Uterus (tissue), 4 donors: Measurements from ENCODE around the gene RPS16. TPM values are rescaled to one million over a fixed set of nuclear protein-coding genes. Genes with fewer than 3 reads are reported as not detected.

Source experiments
- DNase-seq, 2 donors: peaks; one replicate each; pipeline ENCODE4 v3.0.0-alpha.2; 2019 to 2020
- H3K27ac ChIP-seq, 2 donors: fragments of 200-600 bp; sonication (generic); 1 replicate in 1 of 2; 2 replicates in 1 of 2; pipeline ENCODE4 v1.5.1; 2016 to 2018
- H3K27me3 ChIP-seq, 2 donors: fragments of 200-600 bp; sonication (generic); one replicate each; pipeline ENCODE4 v1.5.1; 2018 to 2019; ENCODE audit warnings: control low read depth in 1 of 2
- H3K36me3 ChIP-seq, 2 donors: fragments of 200-600 bp; sonication (generic); one replicate each; pipeline ENCODE4 v1.5.1; 2019; ENCODE audit warnings: control low read depth in 1 of 2
- H3K4me1 ChIP-seq, 2 donors: fragments of 200-600 bp; sonication (generic); one replicate each; pipeline ENCODE4 v1.5.1; 2018 to 2019; ENCODE audit warnings: control low read depth in 1 of 2
- H3K4me3 ChIP-seq, 2 donors: fragments of 200-600 bp; sonication (generic); 1 replicate in 1 of 2; 2 replicates in 1 of 2; pipeline ENCODE4 v1.5.1; 2018 to 2019; ENCODE audit warnings: mild to moderate bottlenecking in 1 of 2
- H3K9me3 ChIP-seq, 2 donors: fragments of 200-600 bp; sonication (generic); one replicate each; pipeline ENCODE4 v1.5.1; 2019; ENCODE audit warnings: control low read depth in 1 of 2
- CTCF ChIP-seq, 4 experiments: fragments of 200-600 bp in 2 of 4; fragments of 450-650 bp in 2 of 4; sonication (generic) in 2 of 4; IDR thresholded peaks; one replicate each; pipeline ENCODE4 v1.5.1; 2016 to 2019; ENCODE audit warnings: antibody characterized with exemption in 4 of 4, mild to moderate bottlenecking in 2 of 4, moderate library complexity in 1 of 4
- POLR2A ChIP-seq, 2 donors: fragments of 450-650 bp; IDR thresholded peaks; one replicate each; pipeline ENCODE4 v1.6.1; 2016; ENCODE audit warnings: antibody characterized with exemption in 2 of 2, mild to moderate bottlenecking in 1 of 2, moderate library complexity in 1 of 2
- intact Hi-C: fragments of 100-400 bp; cut with DNase I; formaldehyde crosslinking; loops from one replicate; pipeline ENCODE4 v1.15.1; 2023; ENCODE audit warnings: low total_unique reads
- total RNA-seq, 4 donors: library from RNA; depleted of rRNA in 3 of 4; stranded (reverse); fragments of >200 nt in 3 of 4; gene quantifications; one replicate each; pipeline versions ENCODE4 v1.1.0 to v1.2.4, GENCODE V29; 2014 to 2023
- donor health status: DM: yes; HTN: yes; CAD: no.

The RPS16 gene
- total RNA-seq, 4 donors from 2014 or later, result 50.5 to 6,434 (median 2,757) TPM

GRCh38 chr19:39473443-39473960 is 37.8 kb upstream of the RPS16 start:
- no peaks in the 10 kb centered on the region for H3K36me3 ChIP-seq

DNA sequence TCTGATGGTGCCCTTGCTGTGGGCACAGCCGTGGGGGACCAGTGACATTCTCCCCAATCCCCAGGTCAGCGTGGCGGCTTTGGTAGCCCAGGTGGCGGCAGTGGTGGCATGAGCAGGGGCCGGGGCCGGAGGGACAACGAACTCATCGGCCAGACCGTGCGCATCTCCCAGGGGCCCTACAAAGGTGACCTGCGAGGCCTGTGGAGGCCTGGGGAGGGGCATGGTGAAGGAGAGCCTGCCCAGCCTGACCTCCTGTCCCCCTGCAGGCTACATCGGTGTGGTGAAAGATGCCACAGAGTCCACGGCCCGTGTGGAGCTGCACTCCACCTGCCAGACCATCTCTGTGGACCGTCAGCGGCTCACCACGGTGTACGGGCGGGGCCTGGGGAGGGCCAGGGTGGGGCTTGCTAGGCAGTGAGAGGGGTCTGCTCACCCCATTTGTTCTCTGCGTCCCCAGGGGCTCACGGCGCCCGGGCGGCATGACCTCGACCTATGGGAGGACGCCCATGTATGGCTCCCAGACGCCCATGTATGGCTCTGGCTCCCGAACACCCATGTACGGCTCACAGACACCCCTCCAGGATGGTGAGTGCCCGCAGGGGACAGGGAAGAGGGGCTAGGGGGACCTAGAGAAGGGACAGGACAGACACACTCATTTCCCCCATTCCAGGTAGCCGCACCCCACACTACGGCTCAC is 37.1 kb upstream of the RPS16 start:
- H3K27me3 ChIP-seq, result no peaks in the 10 kb centered on the region
- intact Hi-C loops, result loop anchor here (10.0 kb wide), 1 partner anchor 62 kb away; the partner anchor contains the start of gene EID2B
- peaks cover 0 to 2% of the 10 kb centered on the region in 2 donors for H3K36me3 ChIP-seq
- no peak overlapping the region for H3K27ac ChIP-seq
- H3K4me1 ChIP-seq, result no peaks in the 10 kb centered on the region
- TF ChIP-seq POLR2A (IDR thresholded peaks at IDR 0.05) (no peak), CTCF (IDR thresholded peaks at IDR 0.05) (no peak)
- DNase-seq, result no peak
- no peaks in the 10 kb centered on the region for H3K9me3 ChIP-seq
- no peak overlapping the region for H3K4me3 ChIP-seq

More at GRCh38 chr19:39473443-39473960, 37.8 kb upstream of the RPS16 start:
- no peaks in the 10 kb centered on the region for H3K27me3 ChIP-seq
- H3K4me1 ChIP-seq, result no peaks in the 10 kb centered on the region
- no peak overlapping the region for H3K4me3 ChIP-seq
- TF ChIP-seq CTCF (IDR thresholded peaks at IDR 0.05), result no peak
- no peak for TF ChIP-seq POLR2A (IDR thresholded peaks at IDR 0.05)
- H3K27ac ChIP-seq, result no peak overlapping the region
- H3K9me3 ChIP-seq, result no peaks in the 10 kb centered on the region
- intact Hi-C loops, result loop anchor here (10.0 kb wide), 1 partner anchor 61 kb away; the partner anchor contains the start of gene EID2B
- DNase-seq, result no peak

GRCh38 chr19:39471756-39472536 is 36.2 kb upstream of the RPS16 start:
- peaks cover 0 to 2% of the 10 kb centered on the region in 2 donors for H3K36me3 ChIP-seq

GRCh38 chr19:39470724-39471339 is 35.1 kb upstream of the RPS16 start:
- TF ChIP-seq CTCF (IDR thresholded peaks at IDR 0.05), result no peak
- no peak for TF ChIP-seq POLR2A (IDR thresholded peaks at IDR 0.05)
- Histone ChIP-seq H3K9me3 (no peaks in the 10 kb centered on the region), H3K36me3 (peaks cover 0 to 2% of the 10 kb centered on the region in 2 donors), H3K27me3 (no peaks in the 10 kb centered on the region), H3K4me3 (no peak overlapping the region), H3K27ac (no peak overlapping the region), H3K4me1 (no peaks in the 10 kb centered on the region)
- intact Hi-C loops, result loop anchor here (10.0 kb wide), 1 partner anchor 64 kb away; the partner anchor contains the start of gene EID2B
- DNase-seq, result no peak

More at GRCh38 chr19:39471756-39472536, 36.2 kb upstream of the RPS16 start:
- intact Hi-C loops, result loop anchor here (10.0 kb wide), 1 partner anchor 63 kb away; the partner anchor contains the start of gene EID2B
- DNase-seq, result no peak
- no peak for TF ChIP-seq CTCF (IDR thresholded peaks at IDR 0.05)
- no peak for TF ChIP-seq POLR2A (IDR thresholded peaks at IDR 0.05)
- H3K4me3 ChIP-seq, result no peak overlapping the region
- no peaks in the 10 kb centered on the region for H3K27me3 ChIP-seq
- H3K27ac ChIP-seq, result no peak overlapping the region
- no peaks in the 10 kb centered on the region for H3K9me3 ChIP-seq
- H3K4me1 ChIP-seq, result no peaks in the 10 kb centered on the region
